HL-60 (cell line): Measurements from ENCODE around the gene ZNF511.
A peak's percentile ranks its signal among the peaks of the same experiment; 100 is the strongest.

Source experiments
- DNase-seq, 2 experiments: peaks; one replicate each; pipeline ENCODE4 v3.0.0-alpha.2; 2010 to 2020; ENCODE audit warnings: low read depth in 1 of 2, low spot score in 1 of 2
- H3K27ac ChIP-seq: fragments of 250-450 bp; sonication (Bioruptor Pico); replicated peaks from 2 replicates; pipeline ENCODE4 v1.5.1; 2020; ENCODE audit warnings: mild to moderate bottlenecking, moderate library complexity
- H3K27me3 ChIP-seq: fragments of 250-450 bp; sonication (Bioruptor Pico); 2 replicates; pipeline ENCODE4 v1.5.1; 2021; ENCODE audit warnings: mild to moderate bottlenecking, moderate library complexity; ENCODE audit not compliant: insufficient read depth, poor library complexity, severe bottlenecking
- H3K4me3 ChIP-seq: replicated peaks from 2 replicates; pipeline ENCODE4 v1.5.1; 2011; ENCODE audit warnings: mild to moderate bottlenecking, control low read depth, low read length; ENCODE audit not compliant: insufficient read depth
- CTCF ChIP-seq: IDR thresholded peaks from one replicate; pipeline ENCODE4 v1.5.1; 2011; ENCODE audit warnings: low read length, control low read depth, inconsistent platforms; ENCODE audit not compliant: insufficient read depth
- GABPA ChIP-seq: IDR thresholded peaks from 2 replicates; pipeline ENCODE4 v1.6.1; 2012; ENCODE audit warnings: low read depth
- POLR2AphosphoS5 ChIP-seq: IDR thresholded peaks from 2 replicates; pipeline ENCODE4 v1.6.1; 2012; ENCODE audit warnings: low read depth
- SPI1 ChIP-seq: IDR thresholded peaks from 2 replicates; pipeline ENCODE4 v1.6.1; 2012; ENCODE audit warnings: low read depth, mild to moderate bottlenecking, borderline replicate concordance
- TF ChIP-seq, protein P1 (sequence below): IDR thresholded peaks from 2 replicates; pipeline ENCODE4 v1.6.1; 2012; ENCODE audit warnings: low read depth; ENCODE audit not compliant: insufficient replicate concordance

Gene ZNF511

GRCh38 chr10:133289761-133290160 is 19.0 kb upstream of the ZNF511 start:
- no peak for DNase-seq
- no peak overlapping the region for H3K4me3 ChIP-seq
- TF ChIP-seq SPI1, result no peak
- TF ChIP-seq GABPA, result no peak
- TF ChIP-seq, protein P1, sequence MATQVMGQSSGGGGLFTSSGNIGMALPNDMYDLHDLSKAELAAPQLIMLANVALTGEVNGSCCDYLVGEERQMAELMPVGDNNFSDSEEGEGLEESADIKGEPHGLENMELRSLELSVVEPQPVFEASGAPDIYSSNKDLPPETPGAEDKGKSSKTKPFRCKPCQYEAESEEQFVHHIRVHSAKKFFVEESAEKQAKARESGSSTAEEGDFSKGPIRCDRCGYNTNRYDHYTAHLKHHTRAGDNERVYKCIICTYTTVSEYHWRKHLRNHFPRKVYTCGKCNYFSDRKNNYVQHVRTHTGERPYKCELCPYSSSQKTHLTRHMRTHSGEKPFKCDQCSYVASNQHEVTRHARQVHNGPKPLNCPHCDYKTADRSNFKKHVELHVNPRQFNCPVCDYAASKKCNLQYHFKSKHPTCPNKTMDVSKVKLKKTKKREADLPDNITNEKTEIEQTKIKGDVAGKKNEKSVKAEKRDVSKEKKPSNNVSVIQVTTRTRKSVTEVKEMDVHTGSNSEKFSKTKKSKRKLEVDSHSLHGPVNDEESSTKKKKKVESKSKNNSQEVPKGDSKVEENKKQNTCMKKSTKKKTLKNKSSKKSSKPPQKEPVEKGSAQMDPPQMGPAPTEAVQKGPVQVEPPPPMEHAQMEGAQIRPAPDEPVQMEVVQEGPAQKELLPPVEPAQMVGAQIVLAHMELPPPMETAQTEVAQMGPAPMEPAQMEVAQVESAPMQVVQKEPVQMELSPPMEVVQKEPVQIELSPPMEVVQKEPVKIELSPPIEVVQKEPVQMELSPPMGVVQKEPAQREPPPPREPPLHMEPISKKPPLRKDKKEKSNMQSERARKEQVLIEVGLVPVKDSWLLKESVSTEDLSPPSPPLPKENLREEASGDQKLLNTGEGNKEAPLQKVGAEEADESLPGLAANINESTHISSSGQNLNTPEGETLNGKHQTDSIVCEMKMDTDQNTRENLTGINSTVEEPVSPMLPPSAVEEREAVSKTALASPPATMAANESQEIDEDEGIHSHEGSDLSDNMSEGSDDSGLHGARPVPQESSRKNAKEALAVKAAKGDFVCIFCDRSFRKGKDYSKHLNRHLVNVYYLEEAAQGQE, result no peak
- TF ChIP-seq CTCF, result no peak
- TF ChIP-seq POLR2AphosphoS5, result no peak
- no peak overlapping the region for H3K27ac ChIP-seq
- no peaks in the 10 kb centered on the region for H3K27me3 ChIP-seq

GRCh38 chr10:133292919-133293809 is 15.6 kb upstream of the ZNF511 start:
- peak; percentile 20; the same call in 1 of the 2 replicates for TF ChIP-seq SPI1
- TF ChIP-seq, protein P1, result no peak
- TF ChIP-seq GABPA, result no peak
- TF ChIP-seq POLR2AphosphoS5, result no peak; the same call in 1 of the 2 replicates
- TF ChIP-seq CTCF, result no peak
- H3K27me3 ChIP-seq, result no peaks in the 10 kb centered on the region
- H3K27ac ChIP-seq, result no peak overlapping the region
- no peak for DNase-seq
- H3K4me3 ChIP-seq, result no peak overlapping the region

DNA sequence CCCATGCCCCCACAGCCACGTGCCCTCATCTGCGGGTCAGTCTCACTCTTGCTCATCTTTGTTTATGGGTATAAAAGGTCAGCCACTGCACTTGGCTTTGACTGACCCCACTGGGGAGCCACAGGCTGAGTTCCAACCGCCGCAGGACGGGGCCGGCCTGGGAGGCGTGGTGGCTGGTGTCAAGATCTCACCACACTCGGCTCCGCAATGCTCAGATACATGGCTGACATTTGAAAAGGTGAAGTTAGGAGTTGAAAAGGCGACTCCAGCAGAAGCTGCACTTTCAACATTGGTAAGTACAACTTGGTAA is 14.9 kb upstream of the ZNF511 start:
- TF ChIP-seq CTCF (no peak), SPI1 (no peak), POLR2AphosphoS5 (no peak), GABPA (no peak)
- TF ChIP-seq, protein P1, result no peak
- Histone ChIP-seq H3K4me3 (no peak overlapping the region), H3K27ac (no peak overlapping the region), H3K27me3 (no peaks in the 10 kb centered on the region)
- DNase-seq, result no peak
